ENCODE data around the gene CIITA. TPM values are rescaled to one million over a fixed set of nuclear protein-coding genes. Genes with fewer than 3 reads are reported as not detected.

The CIITA gene
- total RNA-seq, 2 experiments from 2014 or later = 0.12 to 0.29 TPM

GRCh38 chr16:10895053-10895946, 18.3 kb downstream of the CIITA start:
- peaks cover 8% of the 10 kb centered on the region for H3K27me3 Mint-ChIP-seq (ENCODE audit: low read depth)
- H3K9me3 Mint-ChIP-seq = no peaks in the 10 kb centered on the region
- intact Hi-C loops (cut with micrococcal nuclease) = no loop called here
- no peaks in the 10 kb centered on the region for H3K36me3 Mint-ChIP-seq (ENCODE audit: low read depth)
- CTCF ChIA-PET = no interaction called here
- no peak overlapping the region for H3K27ac Mint-ChIP-seq
- H3K4me3 Mint-ChIP-seq = no peak overlapping the region
- DNase-seq = peak; percentile 56
- no peaks in the 10 kb centered on the region for H3K4me1 Mint-ChIP-seq (ENCODE audit: low read depth)

GRCh38 chr16:10896165-10896564, 19.2 kb downstream of the CIITA start:
- H3K27ac Mint-ChIP-seq = no peak overlapping the region
- no peaks in the 10 kb centered on the region for H3K36me3 Mint-ChIP-seq (ENCODE audit: low read depth)
- CTCF ChIA-PET = no interaction called here
- intact Hi-C loops (cut with micrococcal nuclease) = no loop called here
- H3K27me3 Mint-ChIP-seq (ENCODE audit: low read depth) = peaks cover 5% of the 10 kb centered on the region
- no peak for DNase-seq
- no peak overlapping the region for H3K4me3 Mint-ChIP-seq
- no peaks in the 10 kb centered on the region for H3K9me3 Mint-ChIP-seq
- no peaks in the 10 kb centered on the region for H3K4me1 Mint-ChIP-seq (ENCODE audit: low read depth)

- Mint-ChIP-seq H3K27ac (no peak overlapping the region), H3K27me3 (ENCODE audit: low read depth) (peaks cover 3% of the 10 kb centered on the region), H3K4me3 (no peak overlapping the region), H3K4me1 (ENCODE audit: low read depth) (no peaks in the 10 kb centered on the region), H3K36me3 (ENCODE audit: low read depth) (no peaks in the 10 kb centered on the region), H3K9me3 (no peaks in the 10 kb centered on the region)
- CTCF ChIA-PET = no interaction called here
- no peak for DNase-seq
- intact Hi-C loops (cut with micrococcal nuclease) = no loop called here
These were observed 19.7 kb downstream of the CIITA start for GRCh38 chr16:10896723-10897122.

GRCh38 chr16:10897134-10897533, 20.1 kb downstream of the CIITA start:
- Mint-ChIP-seq H3K27me3 (ENCODE audit: low read depth) (peaks cover 2% of the 10 kb centered on the region), H3K36me3 (ENCODE audit: low read depth) (no peaks in the 10 kb centered on the region), H3K4me3 (no peak overlapping the region), H3K27ac (no peak overlapping the region), H3K4me1 (ENCODE audit: low read depth) (no peaks in the 10 kb centered on the region), H3K9me3 (no peaks in the 10 kb centered on the region)
- DNase-seq = no peak
- CTCF ChIA-PET = no interaction called here
- intact Hi-C loops (cut with micrococcal nuclease) = no loop called here

- intact Hi-C loops (cut with micrococcal nuclease) = no loop called here
- Mint-ChIP-seq H3K36me3 (ENCODE audit: low read depth) (no peaks in the 10 kb centered on the region), H3K4me1 (ENCODE audit: low read depth) (no peaks in the 10 kb centered on the region), H3K27me3 (ENCODE audit: low read depth) (no peaks in the 10 kb centered on the region), H3K27ac (no peak overlapping the region), H3K9me3 (peaks cover 11% of the 10 kb centered on the region), H3K4me3 (no peak overlapping the region)
- CTCF ChIA-PET = no interaction called here
- DNase-seq = no peak
These were observed 26.0 kb downstream of the CIITA start for GRCh38 chr16:10902999-10903398.

- Mint-ChIP-seq H3K27ac (no peak overlapping the region), H3K9me3 (peaks cover 11% of the 10 kb centered on the region), H3K4me1 (ENCODE audit: low read depth) (no peaks in the 10 kb centered on the region), H3K36me3 (ENCODE audit: low read depth) (no peaks in the 10 kb centered on the region), H3K4me3 (no peak overlapping the region), H3K27me3 (ENCODE audit: low read depth) (no peaks in the 10 kb centered on the region)
- CTCF ChIA-PET = interaction anchor here (0.8 kb wide), 1 partner anchor 384 kb away, joined by 3 read pairs; no protein-coding TSS in a partner anchor
- no peak for DNase-seq
- intact Hi-C loops (cut with micrococcal nuclease) = no loop called here
These were observed 29.5 kb downstream of the CIITA start for GRCh38 chr16:10906482-10906881.

GRCh38 chr16:10906914-10907756, 30.1 kb downstream of the CIITA start:
- no peaks in the 10 kb centered on the region for H3K36me3 Mint-ChIP-seq (ENCODE audit: low read depth)
- DNase-seq = no peak
- H3K27me3 Mint-ChIP-seq (ENCODE audit: low read depth) = no peaks in the 10 kb centered on the region
- H3K27ac Mint-ChIP-seq = no peak overlapping the region
- no peak overlapping the region for H3K4me3 Mint-ChIP-seq
- no peaks in the 10 kb centered on the region for H3K4me1 Mint-ChIP-seq (ENCODE audit: low read depth)
- CTCF ChIA-PET = interaction anchor here (0.8 kb wide), 1 partner anchor 385 kb away, joined by 3 read pairs; no protein-coding TSS in a partner anchor
- intact Hi-C loops (cut with micrococcal nuclease) = no loop called here
- H3K9me3 Mint-ChIP-seq = peaks cover 11% of the 10 kb centered on the region

- DNase-seq = no peak
- peaks cover 9% of the 10 kb centered on the region for H3K9me3 Mint-ChIP-seq
- H3K4me3 Mint-ChIP-seq = no peak overlapping the region
- intact Hi-C loops (cut with micrococcal nuclease) = no loop called here
- no peaks in the 10 kb centered on the region for H3K36me3 Mint-ChIP-seq (ENCODE audit: low read depth)
- no peak overlapping the region for H3K27ac Mint-ChIP-seq
- H3K27me3 Mint-ChIP-seq (ENCODE audit: low read depth) = no peaks in the 10 kb centered on the region
- CTCF ChIA-PET = no interaction called here
- H3K4me1 Mint-ChIP-seq (ENCODE audit: low read depth) = no peaks in the 10 kb centered on the region
These were observed 30.7 kb downstream of the CIITA start for GRCh38 chr16:10907757-10908045.

- no peaks in the 10 kb centered on the region for H3K9me3 Mint-ChIP-seq
- H3K4me1 Mint-ChIP-seq (ENCODE audit: low read depth) = peaks cover 8% of the 10 kb centered on the region
- no peak overlapping the region for H3K4me3 Mint-ChIP-seq
- no peak overlapping the region for H3K27ac Mint-ChIP-seq
- CTCF ChIA-PET = interaction anchor here (0.6 to 0.8 kb wide), 4 partner anchors 15 to 1011 kb away, joined by 3 to 5 read pairs (median 4); no protein-coding TSS in a partner anchor
- no peak for DNase-seq
- intact Hi-C loops (cut with micrococcal nuclease) = no loop called here
- no peaks in the 10 kb centered on the region for H3K27me3 Mint-ChIP-seq (ENCODE audit: low read depth)
- H3K36me3 Mint-ChIP-seq (ENCODE audit: low read depth) = no peaks in the 10 kb centered on the region
These were observed 34.3 kb downstream of the CIITA start for GRCh38 chr16:10911267-10911666.

- DNase-seq = no peak
- peaks cover 11% of the 10 kb centered on the region for H3K4me1 Mint-ChIP-seq (ENCODE audit: low read depth)
- intact Hi-C loops (cut with micrococcal nuclease) = loop anchor here (5.0 kb wide), 1 partner anchor 659 kb away; no protein-coding TSS in a partner anchor
- H3K9me3 Mint-ChIP-seq = no peaks in the 10 kb centered on the region
- H3K27me3 Mint-ChIP-seq (ENCODE audit: low read depth) = no peaks in the 10 kb centered on the region
- no peaks in the 10 kb centered on the region for H3K36me3 Mint-ChIP-seq (ENCODE audit: low read depth)
- no peak overlapping the region for H3K27ac Mint-ChIP-seq
- CTCF ChIA-PET = interaction anchor here (1.3 to 3.2 kb wide), 2 partner anchors 20 to 402 kb away, joined by 5 to 10 read pairs; no protein-coding TSS in a partner anchor
- no peak overlapping the region for H3K4me3 Mint-ChIP-seq
These were observed 39.5 kb downstream of the CIITA start for GRCh38 chr16:10916534-10916933.

GRCh38 chr16:10918294-10919002, 41.4 kb downstream of the CIITA start:
- Mint-ChIP-seq H3K4me3 (no peak overlapping the region), H3K27ac (no peak overlapping the region), H3K27me3 (ENCODE audit: low read depth) (no peaks in the 10 kb centered on the region), H3K9me3 (no peaks in the 10 kb centered on the region), H3K36me3 (ENCODE audit: low read depth) (no peaks in the 10 kb centered on the region), H3K4me1 (ENCODE audit: low read depth) (peaks cover 11% of the 10 kb centered on the region)
- CTCF ChIA-PET = interaction anchor here (0.6 to 3.2 kb wide), 24 partner anchors 8 to 559 kb away, joined by 3 to 11 read pairs (median 4); partner anchors contain the start of gene NUBP1
- DNase-seq = peak; percentile 94
- intact Hi-C loops (cut with micrococcal nuclease) = loop anchor here (1.0 to 5.0 kb wide), 6 partner anchors 174 to 661 kb away; no protein-coding TSS in a partner anchor

GRCh38 chr16:10919003-10919351, 42.0 kb downstream of the CIITA start:
- DNase-seq = no peak
- H3K27ac Mint-ChIP-seq = no peak overlapping the region
- H3K4me1 Mint-ChIP-seq (ENCODE audit: low read depth) = peaks cover 11% of the 10 kb centered on the region
- H3K27me3 Mint-ChIP-seq (ENCODE audit: low read depth) = no peaks in the 10 kb centered on the region
- intact Hi-C loops (cut with micrococcal nuclease) = loop anchor here (2.0 to 5.0 kb wide), 2 partner anchors 174 to 662 kb away; no protein-coding TSS in a partner anchor
- no peaks in the 10 kb centered on the region for H3K36me3 Mint-ChIP-seq (ENCODE audit: low read depth)
- H3K4me3 Mint-ChIP-seq = no peak overlapping the region
- no peaks in the 10 kb centered on the region for H3K9me3 Mint-ChIP-seq
- CTCF ChIA-PET = interaction anchor here (0.8 to 3.2 kb wide), 22 partner anchors 8 to 560 kb away, joined by 3 to 11 read pairs (median 4); partner anchors contain the start of gene NUBP1
